Measurements from ENCODE around the gene TMEM213.

DNA sequence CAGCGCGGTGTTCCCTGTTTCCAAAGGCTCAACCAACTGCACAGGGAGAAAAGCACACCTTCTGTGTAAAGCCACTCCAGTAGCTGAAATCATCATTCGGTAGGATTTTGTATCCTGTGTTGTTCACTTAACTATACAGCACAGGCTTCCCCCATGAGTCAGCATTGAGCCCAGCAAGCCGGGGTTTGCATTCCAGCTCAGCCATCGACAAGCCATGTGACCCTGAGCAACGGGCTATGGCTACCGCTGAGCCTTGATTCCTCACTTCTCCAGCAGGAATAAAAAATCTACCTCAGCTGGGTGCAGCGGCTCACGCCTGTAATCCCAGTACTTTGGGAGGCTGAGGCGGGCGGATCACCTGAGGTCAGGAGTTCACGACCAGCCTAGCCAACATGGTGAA lies 44.3 kb downstream of the TMEM213 start:
- no peak for TF ChIP-seq POLR2A (IDR thresholded peaks at IDR 0.05)
- TF ChIP-seq EP300 (IDR thresholded peaks at IDR 0.05) = no peak

Data from gastroesophageal sphincter (tissue), 2 donors.